ENCODE measurements around the gene RPS6KA6. TPM values are rescaled to one million over a fixed set of nuclear protein-coding genes. Genes with fewer than 3 reads are reported as not detected.

Gene RPS6KA6
- total RNA-seq, result 0.18 and 0.49 TPM in 2 replicates

DNA sequence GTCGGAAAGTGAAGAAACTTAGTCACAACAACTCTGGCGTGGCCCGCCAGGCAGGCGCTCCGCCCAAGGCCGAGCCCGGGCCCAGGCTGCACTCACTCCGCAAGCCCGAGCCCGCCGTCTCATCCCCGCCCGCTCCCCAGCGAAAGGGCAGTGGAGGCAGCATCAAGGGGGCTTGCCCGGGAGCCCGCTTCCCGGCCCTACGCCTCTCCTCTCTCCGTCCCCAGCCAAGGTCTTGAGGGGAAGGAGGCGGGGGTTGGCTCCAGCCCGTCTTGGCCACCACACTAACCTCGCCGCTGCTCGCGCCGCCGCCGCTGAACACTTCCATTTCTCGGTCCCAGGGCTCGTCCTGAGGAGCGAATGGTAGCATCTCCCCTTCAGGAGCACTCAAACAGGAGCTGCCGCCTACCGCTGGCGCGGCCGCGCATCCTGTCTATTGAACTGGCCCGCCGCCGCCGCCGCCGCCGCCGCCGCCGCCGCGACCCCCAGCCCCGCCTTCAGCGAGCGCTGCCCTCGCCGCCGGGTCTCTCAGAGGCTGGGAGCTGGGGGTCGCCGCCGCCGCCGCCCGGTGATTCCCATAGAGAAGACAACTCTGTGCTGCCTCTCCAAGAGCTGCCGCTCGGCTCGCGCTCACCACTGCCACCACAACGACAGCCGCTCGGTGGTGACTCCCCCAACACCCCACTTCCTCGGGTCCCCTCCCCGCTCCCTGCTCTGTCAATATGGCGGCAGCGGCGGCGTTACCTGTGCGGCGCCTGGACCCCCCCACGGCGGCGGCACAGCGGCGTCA lies at the start of gene RPS6KA6:
TSS of gene RPS6KA6 (minus strand) at position 667 of the 787 bp plus-strand sequence. CDS start at position 367, 300 bp downstream.

Measured in cardiac atrium fibroblast (primary cell).